H9 (cell line): ENCODE data around the gene PC. TPM values are rescaled to one million over a fixed set of nuclear protein-coding genes. Genes with fewer than 3 reads are reported as not detected.

Source experiments
- DNase-seq: peaks from one replicate; pipeline ENCODE4 v3.0.0-alpha.2; 2017
- H2AFZ ChIP-seq: one replicate; pipeline ENCODE4 v1.6.1; 2013; ENCODE audit warnings: mild to moderate bottlenecking, low read length, control low read depth, moderate library complexity
- H2AK5ac ChIP-seq: 2 replicates; pipeline ENCODE4 v1.6.1; 2013; ENCODE audit warnings: low read length, control low read depth, mixed read lengths; ENCODE audit not compliant: insufficient read length
- H2BK120ac ChIP-seq: one replicate; pipeline ENCODE4 v1.6.1; 2013; ENCODE audit warnings: low read depth, mild to moderate bottlenecking, low read length, control low read depth, inconsistent platforms; ENCODE audit not compliant: poor library complexity, severe bottlenecking
- H2BK12ac ChIP-seq: 2 replicates; pipeline ENCODE4 v1.6.1; 2013; ENCODE audit warnings: low read length, control low read depth, mixed read lengths, low read depth; ENCODE audit not compliant: insufficient read length
- H2BK15ac ChIP-seq: 2 replicates; pipeline ENCODE4 v1.6.1; 2013; ENCODE audit warnings: low read depth, low read length, control low read depth
- H2BK20ac ChIP-seq: one replicate; pipeline ENCODE4 v1.6.1; 2013; ENCODE audit warnings: low read depth, mild to moderate bottlenecking, low read length, control low read depth, inconsistent platforms; ENCODE audit not compliant: poor library complexity, severe bottlenecking
- H2BK5ac ChIP-seq: 2 replicates; pipeline ENCODE4 v1.6.1; 2013; ENCODE audit warnings: low read length, control low read depth, mixed read lengths; ENCODE audit not compliant: insufficient read length
- H3K14ac ChIP-seq: 2 replicates; pipeline ENCODE4 v1.6.1; 2013; ENCODE audit warnings: low read length, control low read depth; ENCODE audit not compliant: insufficient read depth
- H3K18ac ChIP-seq: 2 replicates; pipeline ENCODE4 v1.6.1; 2013; ENCODE audit warnings: low read depth, mild to moderate bottlenecking, mixed read lengths, low read length, control low read depth; ENCODE audit not compliant: insufficient read length
- H3K23ac ChIP-seq: 2 replicates; pipeline ENCODE4 v1.6.1; 2013; ENCODE audit warnings: low read length, control low read depth, mixed read lengths, low read depth; ENCODE audit not compliant: insufficient read length
- H3K23me2 ChIP-seq: 2 replicates; pipeline ENCODE4 v1.6.1; 2013; ENCODE audit warnings: low read depth, mild to moderate bottlenecking, mixed read lengths, low read length, control low read depth; ENCODE audit not compliant: insufficient read length, poor library complexity, severe bottlenecking
- H3K27ac ChIP-seq: 2 replicates; pipeline ENCODE4 v1.5.1; 2013; ENCODE audit warnings: low read length, control low read depth, mixed read lengths, low read depth; ENCODE audit not compliant: insufficient read length
- H3K27me3 ChIP-seq: 2 replicates; pipeline ENCODE4 v1.6.1; 2013; ENCODE audit warnings: low read length, control low read depth, inconsistent platforms; ENCODE audit not compliant: insufficient read depth
- H3K4ac ChIP-seq: 2 replicates; pipeline ENCODE4 v1.6.1; 2013; ENCODE audit warnings: low read depth, mild to moderate bottlenecking, control low read depth, inconsistent platforms, low read length, moderate library complexity
- H3K4me1 ChIP-seq: 2 replicates; pipeline ENCODE4 v1.6.1; 2013; ENCODE audit warnings: low read length, control low read depth, inconsistent platforms; ENCODE audit not compliant: insufficient read depth
- H3K4me2 ChIP-seq: 2 replicates; pipeline ENCODE4 v1.6.1; 2013; ENCODE audit warnings: low read length, control low read depth, mixed read lengths; ENCODE audit not compliant: insufficient read length, insufficient read depth
- H3K56ac ChIP-seq: 2 replicates; pipeline ENCODE4 v1.6.1; 2013; ENCODE audit warnings: low read depth, mild to moderate bottlenecking, mixed read lengths, low read length, control low read depth; ENCODE audit not compliant: insufficient read length
- H3K79me1 ChIP-seq: 2 replicates; pipeline ENCODE4 v1.6.1; 2013; ENCODE audit warnings: low read depth, mild to moderate bottlenecking, moderate library complexity, low read length, control low read depth, inconsistent platforms; ENCODE audit not compliant: insufficient read depth, poor library complexity, severe bottlenecking
- H3K79me2 ChIP-seq: 2 replicates; pipeline ENCODE4 v1.6.1; 2013; ENCODE audit warnings: low read length, control low read depth, inconsistent platforms; ENCODE audit not compliant: insufficient read depth
- H3K9ac ChIP-seq: 2 replicates; pipeline ENCODE4 v1.6.1; 2013; ENCODE audit warnings: low read length, control low read depth, mixed read lengths; ENCODE audit not compliant: insufficient read length; ENCODE audit errors: extremely low read depth
- H3K9me3 ChIP-seq: one replicate; pipeline ENCODE4 v1.6.1; 2013; ENCODE audit warnings: low read depth, low read length, inconsistent platforms; ENCODE audit not compliant: control insufficient read depth
- H3T11ph ChIP-seq: one replicate; pipeline ENCODE4 v1.6.1; 2013; ENCODE audit warnings: mild to moderate bottlenecking, low read length, control low read depth, inconsistent platforms
- H4K20me1 ChIP-seq: one replicate; pipeline ENCODE4 v1.6.1; 2013; ENCODE audit not compliant: control insufficient read depth, insufficient read length, insufficient read depth
- H4K5ac ChIP-seq: 2 replicates; pipeline ENCODE4 v1.6.1; 2013; ENCODE audit warnings: low read depth, mild to moderate bottlenecking, mixed read lengths, low read length, control low read depth; ENCODE audit not compliant: insufficient read length
- H4K8ac ChIP-seq: replicated peaks from 2 replicates; pipeline ENCODE4 v1.6.1; 2013; ENCODE audit warnings: low read length, control low read depth, mixed read lengths, low read depth; ENCODE audit not compliant: insufficient read length
- H4K91ac ChIP-seq: 2 replicates; pipeline ENCODE4 v1.6.1; 2013; ENCODE audit warnings: low read depth, mild to moderate bottlenecking, moderate library complexity, mixed read lengths, low read length, control low read depth; ENCODE audit not compliant: insufficient read length
- H3K27ac Mint-ChIP-seq, 3 experiments: 2 replicates in 2 of 3; 3 replicates in 1 of 3; pipeline ENCODE4 v1.8.0; 2020 to 2021; ENCODE audit warnings: mixed read lengths in 3 of 3, mild to moderate bottlenecking in 1 of 3, moderate library complexity in 1 of 3
- H3K27me3 Mint-ChIP-seq: 2 replicates; pipeline ENCODE4 v1.8.0; 2021; ENCODE audit warnings: low read depth, mild to moderate bottlenecking, moderate library complexity, mixed read lengths
- H3K36me3 Mint-ChIP-seq, 3 experiments: 2 replicates in 2 of 3; 3 replicates in 1 of 3; pipeline ENCODE4 v1.8.0; 2020 to 2021; ENCODE audit warnings: low read depth in 3 of 3, mixed read lengths in 3 of 3; ENCODE audit not compliant: insufficient read depth in 1 of 3
- H3K4me1 Mint-ChIP-seq, 2 experiments: 2 replicates each; pipeline ENCODE4 v1.8.0; 2020; ENCODE audit warnings: mixed read lengths in 2 of 2
- H3K4me3 Mint-ChIP-seq, 2 experiments: 2 replicates in 1 of 2; 3 replicates in 1 of 2; pipeline ENCODE4 v1.8.0; 2020 to 2021; ENCODE audit warnings: mild to moderate bottlenecking in 2 of 2, mixed read lengths in 2 of 2, moderate library complexity in 1 of 2
- H3K9me3 Mint-ChIP-seq, 2 experiments: 2 replicates in 1 of 2; 3 replicates in 1 of 2; pipeline ENCODE4 v1.8.0; 2020; ENCODE audit warnings: mild to moderate bottlenecking in 2 of 2, mixed read lengths in 2 of 2, moderate library complexity in 1 of 2
- WGBS: extraction: QIAGEN DNeasy Blood & Tissue Kit; methylation state at CpG from one replicate; pipeline ENCODE4 v1.1.7; 2013; ENCODE audit warnings: missing lambda C conversion rate, low lambda C conversion rate, mixed read lengths; ENCODE audit not compliant: insufficient read length; ENCODE audit errors: extremely low coverage; 5-methylcytosine and 5-hydroxymethylcytosine counted together
- total RNA-seq: library from RNA; stranded (reverse); gene quantifications from 2 replicates; pipeline ENCODE4 v1.2.1, GENCODE V29; 2021
- TF ChIP-seq, protein P1 (sequence below): fragments of 200-600 bp; sonication (generic); conservative IDR thresholded peaks from 3 replicates; pipeline ENCODE4 v1.8.0; 2021; ENCODE audit warnings: antibody characterized with exemption, mild to moderate bottlenecking

PC gene
- total RNA-seq, 1 experiment from 2014 or later = 32.6 TPM

DNA sequence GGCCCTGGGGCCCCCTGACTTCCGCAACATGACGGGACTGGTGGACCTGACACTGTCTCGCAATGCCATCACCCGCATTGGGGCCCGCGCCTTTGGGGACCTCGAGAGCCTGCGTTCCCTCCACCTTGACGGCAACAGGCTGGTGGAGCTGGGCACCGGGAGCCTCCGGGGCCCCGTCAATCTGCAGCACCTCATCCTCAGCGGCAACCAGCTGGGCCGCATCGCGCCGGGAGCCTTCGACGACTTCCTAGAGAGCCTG, 100.3 kb downstream of the PC start:
- H2BK120ac ChIP-seq = no peak overlapping the region
- Mint-ChIP-seq H3K9me3 (no peaks in the 10 kb centered on the region), H3K4me1 (peaks cover 9% of the 10 kb centered on the region in 2 experiments), H3K27ac (no peak overlapping the region), H3K27me3 (peaks cover 2% of the 10 kb centered on the region), H3K36me3 (peaks cover 0 to 10% (median 2%) of the 10 kb centered on the region in 3 experiments; a peak in 3 of 7 replicates), H3K4me3 (peak overlapping the region; percentile 78 to 84)
- no CpG with 5 or more reads among the region's 19 CpGs for whole genome bisulfite sequencing
- H3K18ac ChIP-seq = no peak overlapping the region
- H3K9ac ChIP-seq = no peak overlapping the region
- H4K91ac ChIP-seq = no peak overlapping the region
- H2AFZ ChIP-seq = no peak overlapping the region
- no peaks in the 10 kb centered on the region for H3K4me1 ChIP-seq
- no peak overlapping the region for H3K4ac ChIP-seq
- no peak overlapping the region for H3K4me2 ChIP-seq
- H2BK15ac ChIP-seq = no peak overlapping the region
- H3K14ac ChIP-seq = no peak overlapping the region
- no peak overlapping the region for H3T11ph ChIP-seq
- H3K9me3 ChIP-seq = no peaks in the 10 kb centered on the region
- no peaks in the 10 kb centered on the region for H3K27me3 ChIP-seq
- H4K8ac ChIP-seq = no peak overlapping the region
- H2AK5ac ChIP-seq = no peak overlapping the region
- no peak overlapping the region for H2BK5ac ChIP-seq
- TF ChIP-seq, protein P1, sequence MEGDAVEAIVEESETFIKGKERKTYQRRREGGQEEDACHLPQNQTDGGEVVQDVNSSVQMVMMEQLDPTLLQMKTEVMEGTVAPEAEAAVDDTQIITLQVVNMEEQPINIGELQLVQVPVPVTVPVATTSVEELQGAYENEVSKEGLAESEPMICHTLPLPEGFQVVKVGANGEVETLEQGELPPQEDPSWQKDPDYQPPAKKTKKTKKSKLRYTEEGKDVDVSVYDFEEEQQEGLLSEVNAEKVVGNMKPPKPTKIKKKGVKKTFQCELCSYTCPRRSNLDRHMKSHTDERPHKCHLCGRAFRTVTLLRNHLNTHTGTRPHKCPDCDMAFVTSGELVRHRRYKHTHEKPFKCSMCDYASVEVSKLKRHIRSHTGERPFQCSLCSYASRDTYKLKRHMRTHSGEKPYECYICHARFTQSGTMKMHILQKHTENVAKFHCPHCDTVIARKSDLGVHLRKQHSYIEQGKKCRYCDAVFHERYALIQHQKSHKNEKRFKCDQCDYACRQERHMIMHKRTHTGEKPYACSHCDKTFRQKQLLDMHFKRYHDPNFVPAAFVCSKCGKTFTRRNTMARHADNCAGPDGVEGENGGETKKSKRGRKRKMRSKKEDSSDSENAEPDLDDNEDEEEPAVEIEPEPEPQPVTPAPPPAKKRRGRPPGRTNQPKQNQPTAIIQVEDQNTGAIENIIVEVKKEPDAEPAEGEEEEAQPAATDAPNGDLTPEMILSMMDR = no peak
- H2BK20ac ChIP-seq = no peak overlapping the region
- H3K79me1 ChIP-seq = no peaks in the 10 kb centered on the region
- H3K23ac ChIP-seq = no peak overlapping the region
- H3K56ac ChIP-seq = no peak overlapping the region
- no peak overlapping the region for H3K27ac ChIP-seq
- no peaks in the 10 kb centered on the region for H4K20me1 ChIP-seq
- DNase-seq = peak; percentile 57
- H4K5ac ChIP-seq = no peak overlapping the region
- H2BK12ac ChIP-seq = no peak overlapping the region
- H3K79me2 ChIP-seq = no peaks in the 10 kb centered on the region
- peaks cover 10% of the 10 kb centered on the region for H3K23me2 ChIP-seq
